GM13977 (cell line): ENCODE data around the gene XYLB.

Experiments
- DNase-seq: peaks from one replicate; pipeline ENCODE4 v3.0.0; 2012; ENCODE audit warnings: low spot score
- CTCF ChIP-seq: IDR thresholded peaks from 2 replicates; pipeline ENCODE4 v1.5.1; 2012; ENCODE audit warnings: mild to moderate bottlenecking, control low read depth; ENCODE audit not compliant: insufficient read depth; ENCODE audit errors: extremely low read depth, missing control alignments
- in situ Hi-C: fragments of 300-500 bp; cut with MboI; formaldehyde crosslinking; loops from one replicate; pipeline ENCODE4 v1.12.0; 2022; ENCODE audit warnings: low sequenced_read_pairs, low pct_unique_long_range_greater_than_20kb, mixed read lengths, inconsistent platforms; ENCODE audit not compliant: unreplicated experiment

The XYLB gene

GRCh38 chr3:38323060-38323459, 23.5 kb upstream of the XYLB start:
- in situ Hi-C loops: no loop called here
- no peak for DNase-seq
- TF ChIP-seq CTCF: no peak

- TF ChIP-seq CTCF: no peak
- DNase-seq: no peak
- in situ Hi-C loops: no loop called here
Observed at GRCh38 chr3:38325256-38325655, 21.3 kb upstream of the XYLB start.

GRCh38 chr3:38327335-38328009, 19.1 kb upstream of the XYLB start:
- no peak for TF ChIP-seq CTCF
- no peak for DNase-seq
- in situ Hi-C loops: no loop called here

GRCh38 chr3:38331257-38332022, 15.1 kb upstream of the XYLB start:
- in situ Hi-C loops: no loop called here
- DNase-seq: no peak

GRCh38 chr3:38332201-38332600, 14.4 kb upstream of the XYLB start:
- no peak for DNase-seq
- no peak for TF ChIP-seq CTCF
- in situ Hi-C loops: no loop called here

More at GRCh38 chr3:38331257-38332022, 15.1 kb upstream of the XYLB start:
- no peak for TF ChIP-seq CTCF

- in situ Hi-C loops: no loop called here
- TF ChIP-seq CTCF: no peak
- no peak for DNase-seq
Observed at GRCh38 chr3:38334142-38335055, 12.2 kb upstream of the XYLB start.
